Measurements from ENCODE around the gene CARMIL1.
"Not testable (repeated sequence)": the region's sequence is repeated elsewhere in the genome, so short reads cannot be mapped to it uniquely, and the experiment has no call there.

The CARMIL1 gene

DNA sequence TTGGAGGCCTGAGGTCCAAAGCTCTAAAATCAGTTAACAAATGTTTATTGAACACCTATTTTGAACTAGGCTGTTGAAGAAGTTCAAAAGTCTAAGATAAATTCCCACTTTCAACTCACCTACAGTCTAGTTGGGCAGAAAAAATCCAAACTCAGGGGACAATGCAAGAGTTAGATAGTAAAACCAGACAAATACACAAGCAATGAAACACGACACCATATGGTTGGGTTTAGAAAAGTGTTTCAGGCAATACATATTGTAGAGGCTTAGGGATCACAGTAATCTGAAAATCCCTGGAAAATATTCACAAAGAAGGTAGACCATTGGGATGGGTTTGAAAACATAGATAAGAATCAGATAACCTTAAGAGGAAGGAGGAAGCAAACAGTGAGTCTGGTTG, 1.3 kb upstream of the CARMIL1 start:
- DNase-seq (ENCODE audit: low spot score) = no peak

GRCh38 chr6:25278261-25278913, 787 bp upstream of the CARMIL1 start:
- no peak for DNase-seq (ENCODE audit: low spot score)

GRCh38 chr6:25279748-25280343, 672 bp downstream of the CARMIL1 start:
- no peak for DNase-seq (ENCODE audit: low spot score)

GRCh38 chr6:25280344-25281074, 1.3 kb downstream of the CARMIL1 start:
- DNase-seq (ENCODE audit: low spot score) = no peak

DNA sequence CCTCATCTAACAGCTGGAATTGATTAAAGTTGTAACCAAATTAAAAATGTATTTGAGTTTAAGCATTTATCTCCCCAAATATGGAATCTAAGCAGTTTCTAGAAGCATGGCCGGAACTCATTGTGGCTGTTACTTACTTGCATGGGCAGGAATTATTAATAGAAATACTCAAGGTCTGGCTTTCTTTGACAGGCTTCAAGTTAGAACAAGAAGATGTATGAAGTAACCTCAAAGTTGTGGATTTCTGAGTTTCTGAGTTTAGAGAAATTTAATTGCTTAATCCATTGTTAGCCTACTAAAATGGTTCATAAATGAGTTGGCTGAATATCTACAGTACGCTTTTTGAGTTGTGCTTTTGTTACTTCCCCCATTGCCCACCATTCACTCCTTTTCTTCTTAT, 7.7 kb downstream of the CARMIL1 start:
- DNase-seq (ENCODE audit: low spot score) = no peak

DNA sequence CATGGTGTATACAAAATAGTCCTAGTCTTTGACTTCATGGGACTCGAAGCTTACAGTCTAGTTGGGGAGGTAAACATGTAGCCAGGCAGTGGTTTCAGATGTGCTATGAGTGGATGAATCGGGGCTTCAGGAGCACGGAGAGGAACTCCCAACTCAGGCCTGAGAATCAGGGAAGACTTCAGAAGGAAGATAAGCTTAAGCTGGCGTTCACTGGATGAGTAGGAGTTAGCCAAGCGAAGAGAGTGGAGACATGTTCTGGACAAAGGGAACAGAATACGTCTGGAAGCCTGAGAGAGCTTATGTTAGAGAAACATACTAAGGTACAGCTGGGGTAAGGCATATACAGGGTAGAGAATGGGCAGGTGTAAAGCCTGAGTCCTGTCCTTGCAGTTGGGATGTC, 8.8 kb downstream of the CARMIL1 start:
- no peak for DNase-seq (ENCODE audit: low spot score)

- DNase-seq (ENCODE audit: low spot score) = no peak
Observed at GRCh38 chr6:25288518-25288917, 9.3 kb downstream of the CARMIL1 start.

DNA sequence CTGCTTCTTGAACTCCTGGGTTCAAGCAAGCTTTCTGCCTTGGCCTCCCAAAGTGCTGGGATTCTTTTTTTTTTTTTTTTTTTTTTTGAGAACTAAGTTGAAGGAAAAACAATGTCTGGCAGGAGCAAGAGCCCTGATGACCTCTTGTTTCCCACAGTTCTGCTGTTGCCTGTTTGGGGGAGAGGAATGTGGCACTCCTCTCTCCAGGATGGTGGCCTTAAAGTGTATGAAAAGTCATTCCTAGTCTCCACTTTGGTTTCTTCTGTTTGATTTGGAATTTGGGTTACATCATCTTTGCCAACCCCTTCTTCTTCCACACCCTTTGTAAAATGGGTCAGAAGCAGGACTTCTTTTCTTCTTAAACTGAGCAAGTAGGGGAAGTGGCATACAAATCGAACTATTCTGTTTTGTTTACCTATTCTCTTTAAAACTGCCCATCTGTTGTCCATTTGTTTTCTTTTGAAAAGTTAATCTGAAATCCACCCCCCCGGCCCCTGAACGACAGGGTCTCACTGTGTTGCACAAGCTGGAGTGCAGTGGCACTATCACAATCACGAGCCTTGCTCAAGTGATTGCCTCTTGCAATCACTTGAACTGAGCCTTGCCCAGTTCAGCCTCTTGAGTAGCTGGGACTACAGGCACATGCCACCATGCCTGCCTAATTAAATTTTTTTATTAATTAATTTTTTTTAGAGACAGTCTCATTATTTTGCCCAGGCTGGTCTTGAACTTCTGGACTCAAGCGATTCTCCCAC, 11.3 kb downstream of the CARMIL1 start:
- no peak for DNase-seq (ENCODE audit: low spot score)

DNA sequence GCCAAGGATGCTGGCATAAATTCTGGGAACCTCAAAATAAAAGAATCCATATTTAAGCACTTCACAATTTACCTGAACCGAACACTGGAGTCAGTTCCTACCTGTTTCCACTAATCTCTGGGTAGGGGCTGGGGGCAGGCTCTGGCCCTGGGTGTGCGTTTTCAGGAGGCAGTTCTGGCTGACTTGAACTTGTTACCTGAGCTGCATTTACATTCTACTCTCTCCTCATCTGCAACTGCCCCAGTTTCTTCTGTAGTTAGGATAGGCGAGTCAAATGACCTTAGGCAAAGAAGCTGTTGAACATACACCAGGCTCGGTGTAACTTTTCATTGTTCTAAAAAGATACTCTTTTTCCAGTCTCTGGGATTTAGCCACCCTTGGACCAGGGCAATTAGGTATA, 13.2 kb downstream of the CARMIL1 start:
- no peak for DNase-seq (ENCODE audit: low spot score)

DNA sequence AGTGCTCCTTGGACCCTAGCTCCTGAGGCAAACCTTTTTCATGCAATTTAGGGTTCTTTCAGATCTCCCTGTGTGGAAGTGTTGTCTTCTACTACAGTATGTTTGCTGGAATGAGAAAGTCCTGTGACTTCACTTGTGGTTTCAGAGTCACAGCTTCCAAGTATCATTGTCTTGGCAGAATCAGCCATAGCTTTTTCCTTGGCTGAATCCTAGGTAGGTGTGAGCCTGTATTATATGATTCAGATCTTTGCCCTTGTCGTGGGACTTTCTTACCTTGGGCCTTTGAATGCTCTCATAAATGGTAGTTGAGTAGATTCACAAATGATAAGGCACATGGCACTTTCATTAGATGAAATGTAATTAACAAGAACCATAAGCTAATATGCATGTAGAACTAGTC, 16.5 kb downstream of the CARMIL1 start:
- no peak for DNase-seq (ENCODE audit: low spot score)

DNA sequence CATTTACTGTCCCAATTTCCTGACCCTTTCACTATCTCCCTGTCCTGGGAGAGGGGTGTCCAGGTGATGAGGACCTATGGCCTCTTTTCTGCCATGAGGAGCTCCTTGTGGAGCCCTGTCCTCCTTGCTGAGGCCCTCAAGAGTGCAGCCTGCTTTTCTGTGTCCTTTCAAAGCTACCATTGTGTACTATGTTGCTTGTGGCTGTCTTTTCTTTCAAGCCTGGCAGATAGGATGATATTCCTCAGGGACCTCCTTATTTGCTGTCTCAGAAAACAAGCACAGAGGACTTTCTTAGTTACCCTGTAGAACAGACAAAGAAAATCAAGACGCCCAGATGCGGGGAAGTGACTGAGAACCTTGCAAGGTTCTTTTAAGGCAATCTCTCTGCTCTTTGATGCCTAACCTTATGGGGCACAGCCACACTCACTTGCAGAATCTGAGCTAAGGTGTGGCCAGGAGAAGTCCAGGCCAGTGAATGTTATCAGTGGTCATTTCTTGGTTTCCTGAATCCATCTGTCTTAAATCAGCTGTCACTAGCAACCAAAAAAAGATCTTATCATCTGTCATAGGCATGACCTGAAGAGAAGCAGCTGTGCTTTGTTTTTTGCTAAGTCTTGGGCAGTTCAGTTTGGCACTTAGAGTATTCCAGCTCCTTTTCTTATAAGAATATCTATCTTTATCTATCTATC, 17.2 kb downstream of the CARMIL1 start:
- DNase-seq (ENCODE audit: low spot score) = no peak

DNA sequence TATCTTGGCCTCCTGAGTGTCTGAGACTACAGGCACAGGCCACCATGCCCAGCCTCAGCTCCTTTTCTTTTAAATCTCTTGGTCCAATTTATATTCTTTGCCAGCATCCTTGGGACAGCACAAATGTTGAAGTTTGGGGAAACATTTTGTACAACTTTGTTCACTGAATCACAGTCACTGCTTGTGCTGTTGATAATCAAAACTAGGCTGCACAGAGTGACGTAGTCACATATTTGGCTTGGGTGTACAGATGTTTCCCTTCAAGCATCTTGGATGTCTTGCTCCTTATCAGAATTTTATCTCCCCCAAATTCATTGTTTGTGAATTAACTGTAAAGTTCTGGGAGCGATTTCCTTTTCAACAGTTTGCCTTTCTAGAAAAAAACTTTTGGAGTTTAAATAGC, 17.9 kb downstream of the CARMIL1 start:
- DNase-seq (ENCODE audit: low spot score) = no peak

DNA sequence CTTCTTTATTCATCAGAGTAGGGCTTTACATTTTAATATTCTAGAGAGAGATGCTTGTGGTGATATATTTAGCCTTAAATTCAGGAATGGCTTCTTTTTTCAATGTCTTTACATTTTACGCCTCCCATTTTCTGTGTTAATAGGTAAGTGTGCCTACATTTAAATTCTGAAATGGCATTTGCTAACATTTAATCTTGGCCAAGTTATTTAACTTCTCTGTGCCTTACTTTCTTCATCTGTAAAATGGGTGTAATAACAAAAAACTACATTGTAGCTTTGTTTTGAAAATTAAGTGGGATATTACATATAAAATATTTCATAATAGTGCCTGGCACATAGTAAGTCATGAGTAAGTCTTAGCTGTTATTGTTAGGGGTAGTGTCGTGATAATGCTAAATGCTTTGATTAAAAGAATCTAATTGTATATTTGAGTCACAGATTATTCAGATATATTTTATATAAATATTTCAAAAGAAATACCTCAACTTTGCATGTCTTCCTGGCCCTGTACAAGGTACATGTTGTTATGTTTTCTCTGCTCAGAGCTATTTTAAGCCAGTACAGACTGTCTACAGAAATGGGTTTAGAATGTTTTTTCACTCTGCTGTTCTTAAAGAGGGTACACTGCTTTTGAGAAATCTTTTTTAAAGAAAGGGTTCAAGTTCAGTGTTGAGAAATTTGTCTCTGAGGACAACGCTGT, 18.8 kb downstream of the CARMIL1 start:
- no peak for DNase-seq (ENCODE audit: low spot score)

DNA sequence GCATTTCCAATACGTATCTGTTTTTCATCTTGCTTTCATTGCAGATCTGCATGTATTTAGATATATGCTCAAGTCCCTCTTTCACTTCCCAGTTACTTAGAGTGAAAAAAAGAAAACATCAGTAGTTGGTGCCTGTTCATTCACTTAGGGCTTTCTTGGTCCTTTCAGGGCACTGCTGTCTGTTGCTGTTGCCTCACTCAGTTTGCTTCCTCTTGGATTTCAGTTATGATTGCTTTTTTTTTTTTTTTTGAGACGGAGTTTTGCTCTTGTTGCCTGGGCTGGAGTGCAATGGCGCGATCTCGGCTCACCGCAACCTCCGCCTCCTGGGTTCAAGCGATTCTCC, 19.3 kb downstream of the CARMIL1 start:
- not testable (repeated sequence) for DNase-seq (ENCODE audit: low spot score)

GRCh38 chr6:25301362-25301761, 22.2 kb downstream of the CARMIL1 start:
- no peak for DNase-seq (ENCODE audit: low spot score)

DNA sequence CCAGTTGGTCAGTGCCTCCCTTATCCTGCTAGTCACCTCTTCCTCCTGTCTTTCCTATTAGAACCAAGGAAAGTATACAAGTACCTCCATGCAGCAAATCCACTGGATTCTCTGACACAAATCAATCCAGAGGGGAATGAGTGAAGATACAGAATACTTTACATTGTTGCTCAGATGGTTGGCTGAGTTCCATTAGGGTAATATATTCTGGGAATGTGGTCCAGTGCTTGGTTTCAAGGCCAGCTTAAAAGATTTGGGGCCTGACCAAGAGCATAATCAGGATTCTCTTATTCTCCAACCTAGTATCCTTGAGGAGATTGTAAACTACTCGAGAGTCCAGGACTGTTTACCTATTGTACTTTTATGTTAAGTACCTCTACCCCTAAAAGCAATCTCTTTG, 23.0 kb downstream of the CARMIL1 start:
- no peak for DNase-seq (ENCODE audit: low spot score)

DNA sequence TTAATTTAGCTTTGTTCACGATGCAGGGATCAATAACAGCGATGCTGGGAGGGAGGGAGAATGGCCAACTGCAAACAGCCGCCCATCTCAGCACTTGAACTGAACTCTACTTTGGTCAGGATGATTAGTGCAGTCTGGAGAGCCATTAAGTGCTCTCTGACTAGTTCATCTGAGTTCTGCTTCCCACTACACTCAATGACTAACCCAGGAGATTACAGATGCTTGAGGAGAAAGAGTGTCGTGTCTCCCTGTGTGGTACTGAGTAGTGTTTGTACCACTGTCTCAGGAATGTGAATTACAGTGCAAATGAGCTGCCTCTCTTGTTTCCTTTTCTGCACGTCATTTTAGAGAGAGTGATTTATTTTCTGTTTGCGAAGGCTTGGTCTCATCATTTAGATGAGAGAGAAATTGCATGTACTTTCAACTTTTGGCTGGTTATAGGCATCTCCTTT, 23.5 kb downstream of the CARMIL1 start:
- no peak for DNase-seq (ENCODE audit: low spot score)

GRCh38 chr6:25303254-25303653, 24.1 kb downstream of the CARMIL1 start:
- no peak for DNase-seq (ENCODE audit: low spot score)

DNA sequence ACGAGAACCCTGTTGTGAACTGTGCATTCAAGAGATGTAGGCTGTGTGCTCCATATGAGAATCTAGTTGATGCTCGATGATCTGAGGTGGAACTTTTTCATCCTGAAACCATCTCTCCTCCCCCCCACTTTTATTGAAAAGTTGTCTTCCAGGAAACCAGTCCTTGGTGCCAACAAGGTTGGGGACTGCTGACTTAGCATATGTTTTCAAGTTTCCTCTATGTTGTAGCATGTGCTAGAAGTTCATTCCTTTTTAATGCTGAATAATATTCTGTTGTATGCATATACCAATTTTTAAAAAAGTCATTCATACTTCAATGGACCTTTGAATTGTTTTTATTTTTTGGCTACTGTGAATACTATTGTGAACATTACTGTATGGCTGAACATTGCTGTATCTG, 27.2 kb downstream of the CARMIL1 start:
- no peak for DNase-seq (ENCODE audit: low spot score)

DNA sequence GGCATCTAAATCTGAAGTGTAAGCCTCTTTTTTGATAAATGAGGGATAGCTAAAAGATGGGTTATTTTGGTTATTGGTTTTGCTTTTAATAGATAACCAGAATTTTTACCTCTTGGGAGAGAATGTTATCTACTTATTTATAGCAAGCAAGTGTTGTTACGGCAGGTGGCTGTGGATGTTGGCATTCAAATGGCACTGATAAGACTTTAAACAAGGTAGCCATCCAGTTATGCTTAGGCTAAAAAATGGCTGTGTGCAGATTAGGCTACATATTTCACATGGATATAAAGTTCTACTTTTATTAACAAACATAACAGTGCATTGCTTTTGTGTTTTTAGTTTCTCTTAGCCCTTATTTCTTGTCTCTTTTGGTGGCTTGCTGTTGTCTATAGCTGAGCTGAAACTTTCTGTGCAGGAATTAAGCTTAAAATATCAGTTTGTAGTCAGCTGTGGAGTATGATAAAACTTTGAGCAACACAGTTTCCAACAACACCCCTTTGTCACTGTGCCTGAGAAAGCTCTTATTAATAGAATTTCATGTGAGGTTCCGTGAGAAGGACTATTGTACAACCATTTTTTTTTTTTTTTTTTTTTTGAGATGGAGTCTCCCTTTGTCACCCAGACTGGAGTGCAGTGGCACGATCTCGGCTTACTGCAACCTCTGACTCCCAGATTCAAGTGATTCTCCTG, 28.8 kb downstream of the CARMIL1 start:
- no peak for DNase-seq (ENCODE audit: low spot score)

DNA sequence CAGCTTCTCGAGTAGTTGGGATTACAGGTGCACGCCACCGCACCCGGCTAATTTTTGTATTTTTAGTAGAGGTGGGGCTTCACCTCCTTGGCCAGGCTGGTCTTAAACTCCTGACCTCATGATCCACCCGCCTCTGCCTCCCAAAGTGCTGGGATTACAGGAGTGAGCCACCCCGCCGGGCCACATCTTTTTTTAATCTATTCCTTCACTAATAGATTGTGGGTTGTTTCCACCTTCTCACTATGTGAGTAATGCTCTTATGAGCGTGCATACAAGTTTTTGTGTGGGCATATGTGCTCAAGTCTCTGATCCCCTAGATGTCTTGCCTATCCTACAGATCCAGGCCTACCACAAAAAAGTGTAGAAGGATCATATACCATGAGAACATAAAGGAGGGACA, 30.7 kb downstream of the CARMIL1 start:
- no peak for DNase-seq (ENCODE audit: low spot score)
